Measurements from ENCODE around the gene RIPPLY3. TPM values are rescaled to one million over a fixed set of nuclear protein-coding genes. Genes with fewer than 3 reads are reported as not detected.

Gene RIPPLY3
- total and polyA plus RNA-seq, 2 donors (not counting 3 experiments of a cell fraction or from before 2014, with no cell fraction given), result 0.03 TPM; not detected in 1

DNA sequence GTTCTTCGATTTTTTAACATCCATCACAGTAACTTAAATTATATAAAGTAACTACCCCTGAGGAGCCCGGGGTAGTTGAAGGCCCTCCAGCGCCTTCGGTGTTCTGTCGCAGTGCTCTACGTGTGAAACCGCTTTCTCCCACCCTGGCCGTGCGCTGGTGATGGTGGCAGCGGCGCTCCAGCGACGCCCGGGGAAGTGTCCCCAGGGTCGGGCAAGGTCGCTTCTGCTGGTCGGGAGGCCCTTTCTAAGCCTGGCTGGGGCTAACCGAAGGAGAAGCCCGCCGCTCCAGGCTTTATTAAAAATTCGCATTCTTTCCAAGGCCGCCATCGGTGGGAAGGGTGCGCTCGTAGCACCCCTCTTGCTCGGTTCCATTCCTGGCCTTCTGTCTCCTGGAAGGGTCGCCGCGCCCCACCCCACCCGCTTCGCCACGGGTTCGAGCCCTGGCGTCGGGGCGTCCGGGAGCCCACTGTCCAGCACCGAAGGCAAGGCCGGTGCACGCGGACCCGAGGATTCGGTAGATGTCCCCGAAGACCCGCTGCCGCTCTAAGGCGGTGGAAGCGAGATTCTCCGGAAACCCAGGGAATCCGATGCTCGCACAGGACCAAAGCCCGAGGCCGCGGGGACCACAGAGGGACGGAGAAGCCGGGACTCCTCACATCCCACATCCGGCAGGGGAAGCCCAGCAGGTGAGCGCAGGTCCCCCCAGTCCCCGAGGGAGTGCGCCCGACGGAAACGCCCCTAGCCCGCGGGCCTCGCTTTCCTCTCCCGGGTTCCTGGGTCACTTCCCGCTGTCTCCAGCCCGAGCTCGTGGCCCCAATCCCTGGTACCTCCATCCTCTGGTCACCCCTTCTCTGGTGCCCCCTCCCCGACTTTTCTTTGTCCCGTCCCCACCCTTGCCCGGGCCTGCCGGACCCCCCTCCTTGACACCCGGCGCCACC lies 685 bp upstream of the RIPPLY3 start:
- H3K9ac ChIP-seq (replicated peaks; ENCODE audit: extremely low read depth, insufficient read depth, low read length), result no peak overlapping the region
- no peak for FAIRE-seq
- dilution Hi-C loops (cut with MboI; ENCODE audit: extremely low pct_ligation_motif_present, low sequenced_read_pairs), result no loop called here
- H2AFZ ChIP-seq (ENCODE audit: low read depth, low read length), result peak overlapping the region; percentile 77
- H4K20me1 ChIP-seq (replicated peaks; ENCODE audit: control insufficient read depth, extremely low read depth, insufficient read depth, low read length), result no peaks in the 10 kb centered on the region
- no TSS peak for BruUV-seq (replicated peaks)
- H3K36me3 ChIP-seq (ENCODE audit: control insufficient read depth in 2 of 2, extremely low read depth in 1 of 2, insufficient read depth in 2 of 2, low read length in 2 of 2), result no peaks in the 10 kb centered on the region
- no peaks in the 10 kb centered on the region for H3K79me2 ChIP-seq (ENCODE audit: control insufficient read depth, insufficient read depth, low read length)
- H3K9me3 ChIP-seq (replicated peaks; ENCODE audit: control insufficient read depth, insufficient read depth, low read length), result no peaks in the 10 kb centered on the region
- no peak overlapping the region for H3K27ac ChIP-seq (ENCODE audit: insufficient read depth, low read depth, low read length)
- ChIA-PET POLR2A (no interaction called here), CTCF (interaction anchor here (0.9 to 3.5 kb wide), 3 partner anchors 13 to 29 kb away, joined by 4 to 25 read pairs (median 14); no protein-coding TSS in a partner anchor)
- H3K4me2 ChIP-seq (ENCODE audit: insufficient read depth, low read length), result peak overlapping the region; percentile 47
- peaks cover 10% of the 10 kb centered on the region for H3K4me1 ChIP-seq (ENCODE audit: control insufficient read depth, extremely low read depth, insufficient read depth, low read length)
- intact Hi-C loops (cut with micrococcal nuclease), result loop anchor here (1.0 kb wide), 1 partner anchor 16 kb away; no protein-coding TSS in a partner anchor
- no peak for TF ChIP-seq POLR2A (IDR thresholded peaks at IDR 0.05; ENCODE audit: low read depth, low read length)
- peak; percentile 94 for TF ChIP-seq EZH2 (IDR thresholded peaks at IDR 0.05; ENCODE audit: borderline replicate concordance, low read depth, low read length, severe bottlenecking)
- H3K4me3 ChIP-seq (replicated peaks in 1 of 3; ENCODE audit: insufficient read depth in 1 of 3, low read depth in 1 of 3, low read length in 3 of 3), result peak overlapping the region; percentile 14 to 23 (median 14)
- no peak for DNase-seq (ENCODE audit: low read depth, low spot score)
- no peaks in the 10 kb centered on the region for H3K9me1 ChIP-seq (replicated peaks; ENCODE audit: control insufficient read depth, extremely low read depth, insufficient read depth, low read length)
- H3K27me3 ChIP-seq (ENCODE audit: control insufficient read depth in 2 of 2, insufficient read depth in 2 of 2, low read length in 2 of 2), result peaks cover 26 to 32% of the 10 kb centered on the region in 2 experiments

DNA sequence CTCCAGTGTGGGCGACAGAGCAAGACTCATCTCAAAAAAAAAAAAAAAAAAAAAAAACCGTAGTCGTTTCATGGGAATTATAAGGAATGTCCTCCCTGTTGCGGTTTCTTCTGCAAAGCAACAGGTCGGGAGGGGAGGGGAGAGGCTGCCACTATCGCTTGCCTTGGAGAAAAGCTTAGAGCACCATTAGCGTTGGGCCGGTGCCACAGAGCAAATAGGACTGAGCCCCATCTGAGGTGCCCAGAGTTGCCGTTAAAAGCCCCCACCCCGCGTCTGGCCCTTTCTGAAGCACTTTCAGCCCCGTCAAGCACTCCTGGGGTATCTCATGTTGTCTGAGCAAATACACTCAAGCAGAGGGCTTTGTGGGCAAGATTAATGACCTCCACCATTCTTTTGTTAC lies 2.2 kb downstream of the RIPPLY3 start:
- Histone ChIP-seq H3K9ac (replicated peaks; ENCODE audit: extremely low read depth, insufficient read depth, low read length) (no peak overlapping the region), H3K4me1 (ENCODE audit: control insufficient read depth, extremely low read depth, insufficient read depth, low read length) (peaks cover 8% of the 10 kb centered on the region), H3K36me3 (ENCODE audit: control insufficient read depth in 2 of 2, extremely low read depth in 1 of 2, insufficient read depth in 2 of 2, low read length in 2 of 2) (no peaks in the 10 kb centered on the region), H3K27ac (ENCODE audit: insufficient read depth, low read depth, low read length) (no peak overlapping the region), H3K4me3 (replicated peaks in 1 of 3; ENCODE audit: insufficient read depth in 1 of 3, low read depth in 1 of 3, low read length in 3 of 3) (no peak overlapping the region), H3K9me3 (replicated peaks; ENCODE audit: control insufficient read depth, insufficient read depth, low read length) (no peaks in the 10 kb centered on the region), H3K9me1 (replicated peaks; ENCODE audit: control insufficient read depth, extremely low read depth, insufficient read depth, low read length) (no peaks in the 10 kb centered on the region), H4K20me1 (replicated peaks; ENCODE audit: control insufficient read depth, extremely low read depth, insufficient read depth, low read length) (no peaks in the 10 kb centered on the region), H3K4me2 (ENCODE audit: insufficient read depth, low read length) (no peak overlapping the region), H2AFZ (ENCODE audit: low read depth, low read length) (no peak overlapping the region), H3K27me3 (ENCODE audit: control insufficient read depth in 2 of 2, insufficient read depth in 2 of 2, low read length in 2 of 2) (peaks cover 26 to 32% of the 10 kb centered on the region in 2 experiments), H3K79me2 (ENCODE audit: control insufficient read depth, insufficient read depth, low read length) (no peaks in the 10 kb centered on the region)
- TF ChIP-seq FOS (IDR thresholded peaks at IDR 0.05; ENCODE audit: borderline replicate concordance, insufficient read depth, low read length), result no peak
- TF ChIP-seq POLR2A (IDR thresholded peaks at IDR 0.05; ENCODE audit: low read depth, low read length), result no peak
- no peak for TF ChIP-seq EZH2 (IDR thresholded peaks at IDR 0.05; ENCODE audit: borderline replicate concordance, low read depth, low read length, severe bottlenecking)
- TF ChIP-seq, protein P1, sequence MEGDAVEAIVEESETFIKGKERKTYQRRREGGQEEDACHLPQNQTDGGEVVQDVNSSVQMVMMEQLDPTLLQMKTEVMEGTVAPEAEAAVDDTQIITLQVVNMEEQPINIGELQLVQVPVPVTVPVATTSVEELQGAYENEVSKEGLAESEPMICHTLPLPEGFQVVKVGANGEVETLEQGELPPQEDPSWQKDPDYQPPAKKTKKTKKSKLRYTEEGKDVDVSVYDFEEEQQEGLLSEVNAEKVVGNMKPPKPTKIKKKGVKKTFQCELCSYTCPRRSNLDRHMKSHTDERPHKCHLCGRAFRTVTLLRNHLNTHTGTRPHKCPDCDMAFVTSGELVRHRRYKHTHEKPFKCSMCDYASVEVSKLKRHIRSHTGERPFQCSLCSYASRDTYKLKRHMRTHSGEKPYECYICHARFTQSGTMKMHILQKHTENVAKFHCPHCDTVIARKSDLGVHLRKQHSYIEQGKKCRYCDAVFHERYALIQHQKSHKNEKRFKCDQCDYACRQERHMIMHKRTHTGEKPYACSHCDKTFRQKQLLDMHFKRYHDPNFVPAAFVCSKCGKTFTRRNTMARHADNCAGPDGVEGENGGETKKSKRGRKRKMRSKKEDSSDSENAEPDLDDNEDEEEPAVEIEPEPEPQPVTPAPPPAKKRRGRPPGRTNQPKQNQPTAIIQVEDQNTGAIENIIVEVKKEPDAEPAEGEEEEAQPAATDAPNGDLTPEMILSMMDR (IDR thresholded peaks at IDR 0.05; ENCODE audit: extremely low read depth in 1 of 2, insufficient read depth in 1 of 2, low read depth in 1 of 2, low read length in 2 of 2), result no peak
- TF ChIP-seq, protein P2, sequence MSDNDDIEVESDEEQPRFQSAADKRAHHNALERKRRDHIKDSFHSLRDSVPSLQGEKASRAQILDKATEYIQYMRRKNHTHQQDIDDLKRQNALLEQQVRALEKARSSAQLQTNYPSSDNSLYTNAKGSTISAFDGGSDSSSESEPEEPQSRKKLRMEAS (IDR thresholded peaks at IDR 0.05; ENCODE audit: insufficient read depth, insufficient read length), result no peak
- no peak for TF ChIP-seq POLR2AphosphoS5 (IDR thresholded peaks at IDR 0.05; ENCODE audit: insufficient read depth, low read depth, low read length)
- TF ChIP-seq JUN (IDR thresholded peaks at IDR 0.05; ENCODE audit: borderline replicate concordance, insufficient read depth, insufficient read length, low read depth), result no peak
- no peak for TF ChIP-seq GATA2 (IDR thresholded peaks at IDR 0.05; ENCODE audit: insufficient read depth, insufficient read length, low read depth, low read length)
- TF ChIP-seq MYC (IDR thresholded peaks at IDR 0.05; ENCODE audit: low read depth, low read length), result no peak
- intact Hi-C loops (cut with micrococcal nuclease), result no loop called here
- ChIA-PET CTCF (interaction anchor here (0.7 to 3.5 kb wide), 4 partner anchors 10 to 74 kb away, joined by 3 to 25 read pairs (median 4); no protein-coding TSS in a partner anchor), POLR2A (no interaction called here)
- dilution Hi-C loops (cut with MboI; ENCODE audit: extremely low pct_ligation_motif_present, low sequenced_read_pairs), result no loop called here
- BruUV-seq (replicated peaks), result no TSS peak
- no peak for DNase-seq (ENCODE audit: low read depth, low spot score)
- FAIRE-seq, result no peak
